ENCODE measurements around the gene SELPLG. TPM values are rescaled to one million over a fixed set of nuclear protein-coding genes. Genes with fewer than 3 reads are reported as not detected.

Gene SELPLG
- total and polyA plus RNA-seq, 4 donors: 2.1 to 9.6 (median 4.8) TPM

DNA sequence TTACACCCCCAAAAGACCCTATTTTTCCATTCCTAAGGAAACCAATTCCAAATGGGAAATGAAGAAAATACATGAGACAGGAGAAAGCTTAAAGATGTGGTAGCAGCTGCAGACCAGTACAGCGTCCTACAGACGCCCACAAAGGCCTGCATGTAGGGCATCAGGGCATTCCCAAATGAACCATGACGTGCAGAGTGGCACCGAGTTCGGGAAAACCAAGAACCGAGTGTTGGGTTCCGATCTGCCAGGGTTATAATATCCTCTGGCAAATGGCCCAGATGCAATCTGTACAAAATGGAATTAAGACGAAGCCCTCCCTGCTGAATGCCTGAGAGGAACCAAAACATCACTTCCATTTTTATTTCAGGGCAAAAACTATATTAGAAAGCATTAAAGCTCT lies 34.4 kb upstream of the SELPLG start:
- Histone ChIP-seq H3K9ac (ENCODE audit: low read depth in 1 of 2, low read length in 2 of 2) (no peak overlapping the region), H3K27ac (ENCODE audit: low read depth in 1 of 2, low read length in 2 of 2) (no peak overlapping the region), H3K36me3 (ENCODE audit: control insufficient read depth in 4 of 4, insufficient read depth in 3 of 4, low read depth in 1 of 4, low read length in 3 of 4) (no peaks in the 10 kb centered on the region), H3K4me3 (ENCODE audit: low read depth in 1 of 3, low read length in 3 of 3) (no peak overlapping the region), H3K4me1 (ENCODE audit: control insufficient read depth in 4 of 4, insufficient read depth in 4 of 4, low read length in 3 of 4) (peaks cover 3 to 29% (median 22%) of the 10 kb centered on the region in 4 donors), H3K9me3 (ENCODE audit: control insufficient read depth in 4 of 4, low read length in 3 of 4) (no peaks in the 10 kb centered on the region), H3K27me3 (ENCODE audit: control insufficient read depth in 4 of 4, insufficient read depth in 4 of 4, low read length in 3 of 4) (no peaks in the 10 kb centered on the region)
- DNase-seq (ENCODE audit: low spot score): no peak
- TF ChIP-seq RAD21 (IDR thresholded peaks at IDR 0.05): no peak
- TF ChIP-seq TAF1 (conservative IDR thresholded peaks at IDR 0.05): no peak
- no peak for TF ChIP-seq YY1 (IDR thresholded peaks at IDR 0.05)
- TF ChIP-seq RXRA (IDR thresholded peaks at IDR 0.05): no peak
- TF ChIP-seq HNF4A (conservative IDR thresholded peaks at IDR 0.05): no peak
- TF ChIP-seq ZBTB33 (IDR thresholded peaks at IDR 0.05): no peak
- TF ChIP-seq, protein P1, sequence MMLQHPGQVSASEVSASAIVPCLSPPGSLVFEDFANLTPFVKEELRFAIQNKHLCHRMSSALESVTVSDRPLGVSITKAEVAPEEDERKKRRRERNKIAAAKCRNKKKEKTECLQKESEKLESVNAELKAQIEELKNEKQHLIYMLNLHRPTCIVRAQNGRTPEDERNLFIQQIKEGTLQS (IDR thresholded peaks at IDR 0.05): no peak
- TF ChIP-seq MAX (IDR thresholded peaks at IDR 0.05): no peak
- TF ChIP-seq JUND (IDR thresholded peaks at IDR 0.05): no peak
- TF ChIP-seq, protein P2, sequence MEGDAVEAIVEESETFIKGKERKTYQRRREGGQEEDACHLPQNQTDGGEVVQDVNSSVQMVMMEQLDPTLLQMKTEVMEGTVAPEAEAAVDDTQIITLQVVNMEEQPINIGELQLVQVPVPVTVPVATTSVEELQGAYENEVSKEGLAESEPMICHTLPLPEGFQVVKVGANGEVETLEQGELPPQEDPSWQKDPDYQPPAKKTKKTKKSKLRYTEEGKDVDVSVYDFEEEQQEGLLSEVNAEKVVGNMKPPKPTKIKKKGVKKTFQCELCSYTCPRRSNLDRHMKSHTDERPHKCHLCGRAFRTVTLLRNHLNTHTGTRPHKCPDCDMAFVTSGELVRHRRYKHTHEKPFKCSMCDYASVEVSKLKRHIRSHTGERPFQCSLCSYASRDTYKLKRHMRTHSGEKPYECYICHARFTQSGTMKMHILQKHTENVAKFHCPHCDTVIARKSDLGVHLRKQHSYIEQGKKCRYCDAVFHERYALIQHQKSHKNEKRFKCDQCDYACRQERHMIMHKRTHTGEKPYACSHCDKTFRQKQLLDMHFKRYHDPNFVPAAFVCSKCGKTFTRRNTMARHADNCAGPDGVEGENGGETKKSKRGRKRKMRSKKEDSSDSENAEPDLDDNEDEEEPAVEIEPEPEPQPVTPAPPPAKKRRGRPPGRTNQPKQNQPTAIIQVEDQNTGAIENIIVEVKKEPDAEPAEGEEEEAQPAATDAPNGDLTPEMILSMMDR (IDR thresholded peaks at IDR 0.05; ENCODE audit: low read depth, low read length, missing input control): no peak
- TF ChIP-seq HNF4G (IDR thresholded peaks at IDR 0.05): no peak
- TF ChIP-seq REST (IDR thresholded peaks at IDR 0.05): no peak
- no peak for TF ChIP-seq FOXA1 (IDR thresholded peaks at IDR 0.05)
- TF ChIP-seq NR2F2 (IDR thresholded peaks at IDR 0.05): no peak
- WGBS: 88% methylated on average over 8 of the region's 8 CpGs

DNA sequence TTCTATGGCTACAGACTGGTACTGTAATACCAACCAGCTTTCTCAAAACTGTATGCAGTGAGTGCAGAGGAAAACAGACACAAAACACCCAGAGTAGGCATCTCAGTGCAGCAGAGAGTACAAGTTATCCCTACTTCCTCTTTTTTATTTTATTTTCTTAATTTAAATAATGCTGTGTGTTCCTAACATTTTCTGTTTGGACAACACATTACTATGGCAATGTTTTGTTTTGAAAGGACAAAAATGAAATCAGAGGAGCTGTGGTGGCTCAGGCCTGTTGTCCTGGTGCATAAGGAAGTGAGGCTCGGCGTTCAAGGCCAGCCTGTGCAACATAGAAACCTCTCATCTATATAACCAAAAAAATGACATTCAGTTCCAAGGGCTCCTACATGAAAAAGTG lies 33.7 kb upstream of the SELPLG start:
- H3K4me1 ChIP-seq (ENCODE audit: control insufficient read depth in 4 of 4, insufficient read depth in 4 of 4, low read length in 3 of 4): peaks cover 3 to 29% (median 22%) of the 10 kb centered on the region in 4 donors
- 81% methylated on average over 2 of the region's 2 CpGs for WGBS
- no peak for TF ChIP-seq NR2F2 (IDR thresholded peaks at IDR 0.05)
- no peak for TF ChIP-seq MAX (IDR thresholded peaks at IDR 0.05)
- no peak for TF ChIP-seq EGR1 (IDR thresholded peaks at IDR 0.05; ENCODE audit: low read depth in 2 of 2)
- TF ChIP-seq, protein P1 (IDR thresholded peaks at IDR 0.05): no peak
- no peak for TF ChIP-seq REST (IDR thresholded peaks at IDR 0.05)
- TF ChIP-seq YY1 (IDR thresholded peaks at IDR 0.05): no peak
- TF ChIP-seq RAD21 (IDR thresholded peaks at IDR 0.05): no peak
- TF ChIP-seq SP1 (IDR thresholded peaks at IDR 0.05): no peak
- TF ChIP-seq, protein P2 (IDR thresholded peaks at IDR 0.05; ENCODE audit: low read depth, low read length, missing input control): no peak
- TF ChIP-seq HNF4A (conservative IDR thresholded peaks at IDR 0.05): no peak
- no peak for TF ChIP-seq HNF4G (IDR thresholded peaks at IDR 0.05)
- TF ChIP-seq FOXA1 (IDR thresholded peaks at IDR 0.05): no peak

More for the DNA sequence above, 33.7 kb upstream of the SELPLG start:
- no peak overlapping the region for H3K9ac ChIP-seq (ENCODE audit: low read depth in 1 of 2, low read length in 2 of 2)
- no peak overlapping the region for H3K4me3 ChIP-seq (ENCODE audit: low read depth in 1 of 3, low read length in 3 of 3)
- no peak for DNase-seq (ENCODE audit: low spot score)
- H3K27me3 ChIP-seq (ENCODE audit: control insufficient read depth in 4 of 4, insufficient read depth in 4 of 4, low read length in 3 of 4): no peaks in the 10 kb centered on the region
- peak overlapping the region in 1 of 2 donors; percentile 88 for H3K27ac ChIP-seq (ENCODE audit: low read depth in 1 of 2, low read length in 2 of 2)
- no peaks in the 10 kb centered on the region for H3K36me3 ChIP-seq (ENCODE audit: control insufficient read depth in 4 of 4, insufficient read depth in 3 of 4, low read depth in 1 of 4, low read length in 3 of 4)
- H3K9me3 ChIP-seq (ENCODE audit: control insufficient read depth in 4 of 4, low read length in 3 of 4): no peaks in the 10 kb centered on the region

Data from liver (tissue), 9 donors.